Peyer's patch (tissue), 4 donors: ENCODE results near the gene SNX8. TPM values are rescaled to one million over a fixed set of nuclear protein-coding genes. Genes with fewer than 3 reads are reported as not detected.

Experiments used
- DNase-seq, 3 donors: peaks; one replicate each; pipeline ENCODE4 v3.0.0-alpha.2; 2017 to 2019
- H3K27ac ChIP-seq, 4 donors: fragments of 200-600 bp; sonication (generic); one replicate each; pipeline ENCODE4 v1.5.1; 2016 to 2019
- H3K27me3 ChIP-seq, 2 donors: fragments of 200-600 bp; sonication (generic); one replicate each; pipeline ENCODE4 v1.5.1; 2019
- H3K36me3 ChIP-seq, 3 donors: fragments of 200-600 bp; sonication (generic); one replicate each; pipeline ENCODE4 v1.5.1; 2016 to 2019
- H3K4me1 ChIP-seq, 4 donors: fragments of 200-600 bp; sonication (generic); one replicate each; pipeline ENCODE4 v1.5.1; 2016 to 2019
- H3K4me3 ChIP-seq, 4 donors: fragments of 200-600 bp; sonication (generic); 1 replicate in 3 of 4; 2 replicates in 1 of 4; pipeline ENCODE4 v1.5.1; 2016 to 2019; ENCODE audit warnings: mild to moderate bottlenecking in 1 of 4
- H3K9me3 ChIP-seq, 4 donors: fragments of 200-600 bp; sonication (generic); one replicate each; pipeline ENCODE4 v1.5.1; 2016 to 2019; ENCODE audit warnings: mild to moderate bottlenecking in 1 of 4
- CTCF ChIP-seq, 6 experiments: fragments of 450-650 bp in 4 of 6; fragments of 200-600 bp in 2 of 6; sonication (generic) in 1 of 6; IDR thresholded peaks; one replicate each; pipeline ENCODE4 v1.5.1; 2017 to 2019; ENCODE audit warnings: antibody characterized with exemption in 6 of 6, mild to moderate bottlenecking in 3 of 6, moderate library complexity in 1 of 6
- POLR2A ChIP-seq, 2 donors: fragments of 450-650 bp; IDR thresholded peaks; one replicate each; pipeline ENCODE4 v1.5.1; 2017; ENCODE audit warnings: antibody characterized with exemption in 2 of 2, mild to moderate bottlenecking in 2 of 2, moderate library complexity in 2 of 2
- total RNA-seq, 4 donors: library from RNA; depleted of rRNA; stranded (reverse); fragments of >200 nt; gene quantifications; one replicate each; pipeline ENCODE4 v1.1.0, GENCODE V29; 2016

The SNX8 gene
- total RNA-seq, 4 donors from 2014 or later, result 10.5 to 38.8 (median 19.2) TPM

- Histone ChIP-seq H3K27ac (no peak overlapping the region), H3K4me3 (no peak overlapping the region), H3K4me1 (no peaks in the 10 kb centered on the region), H3K27me3 (no peaks in the 10 kb centered on the region), H3K9me3 (no peaks in the 10 kb centered on the region), H3K36me3 (peaks cover 0 to 59% (median 0%) of the 10 kb centered on the region in 3 donors)
- DNase-seq, result peak in 1 of 3 donors; percentile 29
- TF ChIP-seq POLR2A (IDR thresholded peaks at IDR 0.05) (no peak), CTCF (IDR thresholded peaks at IDR 0.05) (no peak)
Observed at GRCh38 chr7:2211926-2212325, 102.3 kb downstream of the SNX8 start.

GRCh38 chr7:2211259-2211880 is 102.9 kb downstream of the SNX8 start:
- TF ChIP-seq POLR2A (IDR thresholded peaks at IDR 0.05), result no peak
- no peak for TF ChIP-seq CTCF (IDR thresholded peaks at IDR 0.05)
- Histone ChIP-seq H3K4me3 (no peak overlapping the region), H3K4me1 (no peaks in the 10 kb centered on the region), H3K27ac (no peak overlapping the region), H3K36me3 (peaks cover 0 to 58% (median 0%) of the 10 kb centered on the region in 3 donors), H3K9me3 (no peaks in the 10 kb centered on the region), H3K27me3 (no peaks in the 10 kb centered on the region)
- DNase-seq, result peak in 1 of 3 donors; percentile 24

- peaks cover 0 to 51% (median 0%) of the 10 kb centered on the region in 3 donors for H3K36me3 ChIP-seq
- no peak overlapping the region for H3K27ac ChIP-seq
- no peaks in the 10 kb centered on the region for H3K27me3 ChIP-seq
- no peak overlapping the region for H3K4me3 ChIP-seq
- no peaks in the 10 kb centered on the region for H3K9me3 ChIP-seq
- TF ChIP-seq CTCF (IDR thresholded peaks at IDR 0.05) (no peak), POLR2A (IDR thresholded peaks at IDR 0.05) (no peak)
- DNase-seq, result peak in 1 of 3 donors; percentile 19
- no peaks in the 10 kb centered on the region for H3K4me1 ChIP-seq
Observed at GRCh38 chr7:2210551-2211258, 103.5 kb downstream of the SNX8 start.

GRCh38 chr7:2209961-2210323 is 104.3 kb downstream of the SNX8 start:
- no peaks in the 10 kb centered on the region for H3K4me1 ChIP-seq

More at GRCh38 chr7:2209961-2210323, 104.3 kb downstream of the SNX8 start:
- DNase-seq, result no peak
- Histone ChIP-seq H3K36me3 (peaks cover 0 to 43% (median 0%) of the 10 kb centered on the region in 3 donors), H3K9me3 (no peaks in the 10 kb centered on the region), H3K4me3 (no peak overlapping the region), H3K27me3 (no peaks in the 10 kb centered on the region), H3K27ac (no peak overlapping the region)
- TF ChIP-seq POLR2A (IDR thresholded peaks at IDR 0.05), result no peak
- TF ChIP-seq CTCF (IDR thresholded peaks at IDR 0.05), result no peak
